ENCODE measurements around the gene PTTG1IP. TPM values are rescaled to one million over a fixed set of nuclear protein-coding genes. Genes with fewer than 3 reads are reported as not detected.

PTTG1IP gene
- total RNA-seq, 1 experiment from 2014 or later, result 239 TPM

DNA sequence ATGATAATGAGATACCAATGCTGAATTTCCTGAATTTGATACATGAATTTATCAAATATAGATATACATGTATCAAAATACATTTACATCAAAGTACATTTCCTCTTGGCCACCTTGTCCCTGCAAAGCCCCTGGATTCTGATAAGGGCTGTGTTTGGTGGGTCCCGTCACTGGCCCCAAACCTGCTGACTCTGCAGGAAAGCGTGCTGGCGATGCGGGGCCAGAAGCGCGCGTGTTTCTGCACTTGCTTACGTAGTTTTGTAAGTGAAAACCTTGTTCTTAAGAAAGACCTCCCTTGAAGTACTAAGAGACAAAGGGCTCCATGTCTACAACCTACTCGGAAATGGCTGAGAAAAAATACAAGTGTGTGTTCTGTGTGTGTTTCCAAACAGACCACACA, 36.2 kb upstream of the PTTG1IP start:
- DNase-seq (ENCODE audit: low spot score), result no peak

DNA sequence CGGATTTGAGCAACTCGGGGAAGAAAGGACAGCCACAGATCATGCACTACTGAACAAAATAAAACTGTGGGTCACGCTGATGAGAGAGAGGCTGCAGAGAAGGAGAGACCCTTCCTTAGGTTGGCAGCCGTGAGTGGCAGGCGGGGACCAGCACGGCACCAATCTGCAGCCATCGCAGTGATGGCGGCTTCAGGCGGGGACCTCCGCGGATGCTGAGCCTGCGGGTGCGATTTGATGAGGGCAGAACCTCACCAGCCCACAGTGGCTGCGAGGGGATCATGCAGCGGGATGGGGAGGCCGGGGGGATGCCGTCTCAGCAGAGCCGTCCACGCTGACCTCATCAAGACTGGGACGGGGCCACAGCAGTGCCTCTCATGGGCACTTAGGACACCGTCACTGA, 35.4 kb upstream of the PTTG1IP start:
- no peak for DNase-seq (ENCODE audit: low spot score)

DNA sequence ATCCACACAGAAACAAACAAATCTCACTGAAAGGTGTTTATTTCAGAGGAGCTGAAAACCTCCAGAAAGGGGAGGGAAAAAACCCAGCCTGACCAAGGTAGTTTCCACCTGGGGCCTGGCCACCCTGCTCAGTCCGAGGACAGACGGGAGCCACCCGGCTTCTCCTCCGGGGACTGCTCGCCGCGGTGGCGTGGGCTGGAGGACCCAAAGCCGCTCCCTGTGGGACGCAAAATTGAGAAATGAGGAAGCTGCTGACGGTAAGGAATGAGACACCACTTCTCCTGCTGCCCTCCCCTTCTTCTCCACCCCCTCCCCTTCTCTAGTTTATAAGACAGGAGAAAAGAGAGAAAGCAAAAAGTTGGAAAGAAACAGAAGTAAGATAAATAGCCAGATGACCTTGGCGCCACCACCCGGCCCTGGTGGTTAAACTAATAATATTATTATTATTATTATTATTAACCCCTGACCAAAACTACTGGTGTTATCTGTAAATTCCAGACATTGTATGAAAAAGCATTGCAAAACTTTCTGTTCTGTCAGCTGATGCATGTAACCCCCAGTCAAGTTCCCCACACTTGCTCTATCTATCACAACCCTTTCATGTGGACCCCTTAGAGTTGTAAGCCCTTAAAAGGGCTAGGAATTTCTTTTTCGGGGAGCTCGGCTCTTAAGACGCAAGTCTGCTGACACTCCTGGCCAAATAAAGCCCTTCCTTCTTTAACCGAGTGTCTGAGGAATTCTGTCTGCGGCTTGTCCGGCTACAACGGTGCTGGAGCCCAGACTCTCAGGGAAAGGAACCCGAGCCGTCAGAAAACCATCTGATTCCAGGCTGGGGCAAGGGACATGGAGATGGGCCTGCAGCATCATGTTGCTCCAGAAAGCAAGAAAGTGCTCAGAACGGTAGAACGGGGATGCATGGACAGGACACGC, 34.7 kb upstream of the PTTG1IP start:
- no peak for DNase-seq (ENCODE audit: low spot score)

DNA sequence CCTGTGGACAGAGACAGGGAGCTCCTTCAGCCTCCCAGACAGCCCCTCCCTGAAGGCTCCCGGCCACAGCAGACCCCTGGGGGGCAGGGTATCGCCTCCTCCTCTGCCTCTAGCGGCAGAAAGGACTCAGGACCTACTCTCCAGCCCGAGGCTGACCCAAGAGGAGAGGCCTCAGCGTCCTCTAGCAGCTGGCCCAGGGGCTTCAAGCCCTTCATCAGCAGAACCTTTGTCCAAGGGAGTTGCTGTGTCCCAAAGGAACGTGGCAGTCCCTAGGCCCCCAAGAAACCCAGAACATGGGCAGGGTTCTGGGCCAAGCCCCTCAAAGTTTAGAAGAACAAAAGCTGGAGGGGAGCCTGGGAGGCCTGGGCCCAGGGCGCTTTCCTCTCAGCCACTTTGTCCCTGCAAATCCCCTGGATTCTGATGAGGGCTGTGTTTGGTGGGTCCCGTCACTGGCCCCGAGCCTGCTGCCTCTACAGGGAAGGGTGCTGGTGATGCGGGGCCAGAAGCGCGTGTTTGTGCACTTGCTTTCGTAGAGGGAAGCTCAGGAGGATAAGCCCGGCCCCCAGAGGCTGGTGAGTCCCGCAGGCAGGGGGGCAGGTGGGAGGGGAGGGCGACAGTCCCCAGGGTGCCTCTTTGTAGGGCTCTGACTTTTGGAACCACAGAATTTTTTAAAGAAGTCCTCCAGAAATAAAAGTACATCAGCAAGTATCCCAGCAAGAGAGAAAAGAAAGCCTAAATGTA, 33.9 kb upstream of the PTTG1IP start:
- DNase-seq (ENCODE audit: low spot score), result no peak

DNA sequence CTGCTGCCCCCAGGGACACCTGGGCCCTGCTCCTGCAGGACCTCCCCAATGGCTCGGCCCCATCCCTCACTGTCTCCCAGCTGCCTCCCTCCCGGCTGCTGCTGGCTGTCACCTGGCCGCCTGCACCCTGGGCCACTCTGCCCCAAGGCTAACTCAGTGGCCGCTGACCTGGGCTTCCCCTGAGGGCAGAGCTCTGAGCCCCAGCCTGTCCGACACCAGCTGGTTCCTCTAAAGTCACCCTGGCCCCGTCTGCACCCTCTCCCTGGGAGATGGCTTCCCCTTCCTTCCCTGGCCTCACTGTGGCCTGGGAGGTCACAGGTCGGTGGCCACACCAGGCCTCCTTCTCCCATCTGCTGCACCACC, 32.2 kb upstream of the PTTG1IP start:
- DNase-seq (ENCODE audit: low spot score), result no peak

DNA sequence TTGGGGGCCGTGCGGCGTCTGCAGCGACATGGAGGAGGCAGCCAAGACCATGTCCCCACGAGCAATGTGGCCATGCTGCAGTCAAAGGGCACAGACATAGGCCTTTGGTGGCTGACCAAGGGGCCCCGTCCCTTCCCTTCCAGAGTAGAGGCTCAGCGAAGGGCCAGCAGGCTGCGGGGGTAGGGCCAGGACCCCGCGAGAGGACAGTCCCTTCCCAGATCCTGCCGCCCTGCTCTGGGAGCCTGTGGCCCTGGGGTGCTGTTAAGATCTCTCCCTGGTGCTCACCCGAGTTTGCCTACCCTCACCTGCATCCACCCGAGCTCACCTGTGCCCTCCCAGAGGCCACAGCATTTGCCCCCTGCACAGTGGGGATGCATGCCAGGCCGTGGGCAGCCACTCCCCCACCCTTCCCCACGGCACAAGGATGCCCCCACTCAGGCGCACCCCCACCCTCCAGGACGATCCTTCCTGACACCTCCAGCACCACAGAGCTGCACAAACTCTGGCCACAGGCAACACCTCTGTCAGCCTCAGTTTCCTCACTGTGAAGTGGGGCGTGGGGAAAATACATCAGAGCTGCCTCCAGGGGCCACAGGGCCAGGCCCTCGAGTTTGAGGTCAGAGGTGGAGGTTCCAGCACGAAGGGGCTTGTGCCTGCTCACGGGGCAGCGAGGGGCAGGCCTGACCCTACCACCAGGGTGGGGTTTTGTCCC, 31.7 kb upstream of the PTTG1IP start:
- no peak for DNase-seq (ENCODE audit: low spot score)

DNA sequence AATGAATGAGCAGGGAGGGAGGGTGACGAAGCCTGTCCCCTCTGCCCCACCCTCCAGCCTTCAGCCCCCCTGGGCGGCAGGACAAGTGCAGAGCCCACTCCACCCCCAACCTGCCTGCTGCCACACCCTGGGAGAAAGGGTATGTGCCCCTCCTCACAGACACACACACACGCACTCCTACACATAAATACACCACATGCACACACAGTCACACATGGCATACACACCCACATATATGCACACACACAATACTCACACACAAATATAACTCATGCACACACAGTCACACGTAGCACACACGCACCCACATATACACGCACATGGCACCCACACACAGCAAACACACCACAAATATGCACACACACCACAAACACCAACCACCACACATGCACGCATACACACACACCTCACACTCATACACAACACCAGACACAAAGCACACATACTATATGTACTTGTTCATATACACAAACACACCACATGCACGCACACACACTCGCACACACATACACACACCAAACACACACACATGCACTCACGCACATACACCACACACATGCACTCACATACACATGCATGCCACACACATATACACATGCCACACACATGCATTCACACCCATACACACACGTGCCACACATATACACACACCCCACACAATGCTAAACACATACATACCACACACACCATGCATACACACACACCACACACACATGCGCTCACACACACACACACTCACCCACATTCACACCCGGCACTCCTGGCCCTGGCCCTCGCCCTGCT, 30.8 kb upstream of the PTTG1IP start:
- DNase-seq (ENCODE audit: low spot score), result no peak

DNA sequence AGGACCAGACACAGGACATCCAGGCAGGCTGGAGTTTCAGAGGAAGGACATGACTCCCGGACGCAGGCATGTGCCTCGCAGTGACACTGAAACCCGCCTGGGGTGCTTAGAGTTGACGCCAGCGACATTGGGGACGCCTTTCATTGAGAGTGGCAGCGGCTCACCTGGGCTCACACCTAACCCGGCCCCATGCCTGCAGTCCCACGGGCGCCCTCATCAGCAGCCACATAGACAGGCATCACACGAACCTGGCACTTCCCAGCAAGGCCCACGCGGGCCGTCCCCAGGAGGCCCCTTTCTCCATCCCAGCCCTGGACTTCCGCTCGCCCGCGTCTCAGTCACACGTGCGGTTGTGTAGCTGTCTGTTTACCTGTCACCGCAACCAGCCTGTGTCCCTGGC, 30.2 kb upstream of the PTTG1IP start:
- DNase-seq (ENCODE audit: low spot score), result no peak

DNA sequence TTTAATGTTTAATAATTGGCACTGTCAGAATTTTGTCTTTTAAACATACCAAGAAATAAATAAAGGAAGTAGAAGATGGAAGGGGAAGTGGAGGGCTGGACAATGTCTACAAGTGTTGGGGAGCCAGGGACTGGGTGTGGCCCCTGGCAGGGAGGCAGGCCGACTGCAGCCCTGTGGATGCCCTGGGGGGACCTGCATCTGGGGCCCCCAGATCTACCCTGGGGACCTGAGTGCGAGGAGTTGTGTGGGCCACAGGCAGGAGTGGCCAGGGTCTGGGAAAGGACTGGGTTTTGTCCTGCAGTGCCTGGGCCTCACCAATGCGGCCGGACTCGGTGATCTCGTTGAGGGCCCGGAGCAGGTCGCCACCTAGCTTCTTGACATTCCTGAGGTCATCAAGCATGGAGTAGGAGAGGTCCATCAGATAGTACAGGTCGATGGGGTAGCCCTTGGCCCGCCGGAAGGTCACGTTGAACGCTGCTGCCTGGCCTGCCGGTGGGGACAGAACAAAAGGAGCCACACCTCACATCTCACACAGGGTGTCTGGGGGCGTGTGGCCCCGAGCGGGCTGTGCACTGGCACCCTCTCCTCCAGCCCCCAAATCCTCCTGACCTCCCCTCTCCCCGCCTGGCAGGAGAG, 29.7 kb upstream of the PTTG1IP start:
- no peak for DNase-seq (ENCODE audit: low spot score)

DNA sequence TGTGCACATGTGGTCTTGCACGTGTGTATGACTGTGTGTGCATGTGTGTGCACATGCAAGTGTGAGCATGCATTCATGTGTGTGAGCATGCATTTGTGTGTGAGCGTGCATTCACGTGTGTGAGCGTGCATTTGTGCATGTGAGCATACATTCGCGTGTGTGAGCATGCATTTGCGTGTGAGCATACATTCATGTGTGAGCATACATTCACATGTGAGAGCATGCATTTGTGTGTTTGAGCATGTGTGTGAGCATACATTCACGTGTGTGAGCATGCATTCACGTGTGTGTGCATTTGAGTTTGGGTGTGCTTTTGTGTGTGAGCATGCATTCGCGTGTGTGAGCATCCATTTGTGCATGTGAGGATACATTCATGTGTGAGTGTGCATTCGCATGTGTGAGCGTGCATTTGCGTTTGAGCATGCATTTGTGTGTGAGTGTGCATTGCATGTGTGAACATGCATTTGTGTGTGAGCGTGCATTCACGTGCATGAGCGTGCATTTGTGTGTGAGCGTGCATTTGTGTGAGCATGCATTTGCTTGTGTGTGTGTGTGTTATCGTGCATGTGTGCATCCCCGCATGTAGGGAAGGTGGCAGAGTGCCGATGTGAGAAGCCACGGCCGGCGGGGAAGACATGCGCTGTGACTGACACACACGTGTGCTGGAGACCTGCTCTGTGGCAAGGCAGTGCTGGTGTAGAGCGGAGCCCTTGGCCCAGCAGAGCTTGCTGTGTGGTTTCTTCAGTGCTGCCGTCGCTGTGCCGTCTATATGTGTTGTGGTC, 29.0 kb upstream of the PTTG1IP start:
- no peak for DNase-seq (ENCODE audit: low spot score)

DNA sequence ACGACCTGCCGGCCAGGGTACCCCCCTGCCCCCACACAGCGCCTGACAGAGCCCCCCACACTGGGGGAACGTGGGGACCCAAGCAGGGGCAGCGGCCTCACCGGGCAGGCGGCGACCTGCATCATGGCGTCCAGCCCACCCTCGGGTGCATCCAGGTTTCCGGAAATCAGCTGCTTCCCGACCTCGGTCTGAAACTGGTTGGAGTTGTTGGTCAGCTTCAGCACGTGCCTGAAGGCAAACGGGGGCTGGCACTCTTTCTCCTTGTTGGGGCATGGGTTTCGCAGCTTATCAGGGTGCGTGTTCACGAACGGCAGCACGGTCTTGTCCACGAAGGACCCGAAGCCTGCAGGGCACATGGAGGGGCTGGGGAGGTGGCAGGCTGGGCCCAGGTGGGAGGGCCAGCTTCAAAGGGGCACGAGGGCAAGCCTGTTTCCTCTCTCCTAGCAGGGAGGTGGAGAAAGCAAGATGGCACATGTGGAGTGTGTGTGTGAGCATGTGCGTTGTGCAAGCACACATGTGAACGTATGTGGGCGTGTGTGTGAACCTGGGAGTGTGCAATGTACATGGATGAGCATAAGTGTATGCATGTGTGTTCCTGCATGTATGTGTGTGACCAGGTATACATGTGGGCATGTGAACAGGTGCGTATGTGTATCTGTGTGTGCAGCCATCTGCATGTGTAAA, 28.0 kb upstream of the PTTG1IP start:
- no peak for DNase-seq (ENCODE audit: low spot score)

DNA sequence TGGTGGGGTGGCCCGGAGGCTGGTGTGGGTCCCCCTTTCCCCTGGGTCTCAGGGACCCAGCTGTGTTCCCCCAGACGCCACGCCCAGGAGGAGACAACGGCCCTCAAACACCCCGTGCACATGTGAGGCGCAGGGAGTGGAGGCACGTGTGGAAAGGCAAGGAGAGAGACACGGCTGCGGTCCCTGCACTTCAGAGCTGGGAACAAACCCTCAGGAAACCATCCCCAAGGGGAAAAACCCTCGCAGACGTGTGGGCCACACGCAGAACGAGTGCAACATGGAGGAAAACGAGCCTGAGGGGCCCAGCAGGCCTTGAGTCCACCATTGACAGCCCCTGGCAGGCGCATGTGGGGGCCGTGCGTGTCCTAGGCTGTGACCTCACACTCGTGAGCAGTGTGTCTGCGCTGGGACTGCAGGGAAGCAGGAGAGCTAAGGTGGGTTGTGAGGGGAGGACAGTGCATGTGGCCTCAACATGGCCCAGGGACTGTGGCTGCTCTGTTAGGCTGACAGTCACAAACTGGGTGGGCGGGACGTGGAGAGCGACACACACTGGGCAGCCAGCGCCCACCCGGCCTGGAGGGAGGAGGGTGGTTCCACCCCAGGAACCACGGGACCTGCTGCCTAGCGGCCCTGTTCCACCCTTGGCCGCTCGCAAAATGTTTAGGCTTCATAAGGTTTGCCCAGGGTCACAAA, 27.2 kb upstream of the PTTG1IP start:
- no peak for DNase-seq (ENCODE audit: low spot score)

DNA sequence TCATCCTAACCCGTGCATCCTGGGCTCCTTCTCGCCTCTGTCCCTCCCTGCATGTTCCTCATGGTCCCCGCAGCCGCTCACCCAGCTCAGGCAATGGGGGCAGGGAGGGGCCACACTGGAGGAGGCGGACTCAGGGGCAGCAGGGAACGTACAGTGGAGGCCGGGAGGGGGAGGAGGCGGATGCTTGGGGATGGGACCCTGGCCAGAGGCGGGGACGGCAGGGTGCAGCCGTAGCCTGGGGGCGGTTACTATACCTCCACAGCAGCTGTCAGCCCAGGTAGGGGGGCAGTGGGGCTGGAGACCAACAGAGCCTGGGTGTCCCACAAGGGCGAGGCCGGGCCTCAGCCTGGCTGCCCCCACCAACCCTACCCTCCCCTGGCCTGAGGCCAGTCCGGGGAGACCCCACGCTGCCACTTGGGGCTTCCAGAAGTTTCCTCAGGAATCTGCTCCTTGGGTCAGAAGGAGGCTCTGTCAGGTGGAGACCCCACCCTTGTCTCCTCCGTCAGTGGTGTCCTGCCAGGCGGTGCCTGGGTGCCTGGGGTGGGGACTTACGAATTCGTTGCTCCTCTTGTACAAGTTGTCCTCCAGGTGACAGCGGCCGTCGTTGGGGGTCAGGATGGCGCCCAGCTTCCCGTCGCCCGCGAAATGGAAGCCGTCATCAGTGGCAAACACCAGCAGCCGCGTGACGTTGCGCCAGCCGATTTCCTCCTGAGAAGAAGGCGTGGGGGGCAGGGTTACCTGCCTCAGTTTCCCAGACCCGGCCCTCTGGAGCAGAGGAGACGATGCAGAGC, 26.5 kb upstream of the PTTG1IP start:
- no peak for DNase-seq (ENCODE audit: low spot score)

DNA sequence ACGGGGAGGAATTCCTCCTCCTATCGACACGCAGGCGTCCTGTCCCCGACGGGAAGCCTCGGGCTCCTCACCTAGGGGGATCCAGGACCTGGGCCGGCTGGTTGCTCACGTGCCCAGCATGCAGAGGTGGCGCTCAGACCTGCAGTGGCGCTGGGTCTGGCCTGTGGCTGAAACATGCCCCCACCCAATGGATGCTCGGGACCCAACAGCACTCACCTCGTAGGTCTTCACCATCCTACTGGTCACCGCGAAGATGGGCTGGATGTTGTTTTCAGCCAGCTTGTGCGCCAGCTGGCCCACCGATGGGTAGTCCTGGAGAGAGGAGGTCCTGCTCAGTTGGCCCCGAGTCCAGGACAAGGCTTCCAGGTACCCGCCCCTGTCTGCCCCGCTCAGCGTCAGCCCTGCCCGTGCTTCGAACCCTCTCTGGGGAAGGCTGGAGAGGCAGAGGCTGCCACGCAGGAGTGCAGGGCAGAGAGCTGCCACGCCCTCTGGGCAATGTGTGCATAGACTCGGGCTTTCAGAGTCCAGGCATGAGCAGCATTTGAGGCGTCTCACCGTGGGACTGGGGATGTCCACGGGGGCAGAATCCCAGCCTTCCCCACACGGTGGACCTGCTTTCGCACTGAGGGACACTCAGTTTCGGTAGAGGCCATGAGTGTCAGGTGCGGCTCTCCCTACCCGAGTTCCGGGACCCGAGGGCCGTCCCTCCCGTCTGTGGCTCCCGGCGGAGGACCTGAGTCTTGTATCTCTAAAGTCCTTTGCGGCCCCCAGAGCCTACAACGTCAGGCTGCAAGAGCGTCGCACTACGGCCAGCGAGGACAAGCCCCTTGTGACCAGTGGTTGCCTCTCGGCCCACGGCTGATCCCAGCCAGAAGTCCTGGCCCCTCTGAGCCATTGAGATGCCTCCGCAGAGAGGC, 25.6 kb upstream of the PTTG1IP start:
- DNase-seq (ENCODE audit: low spot score), result no peak

DNA sequence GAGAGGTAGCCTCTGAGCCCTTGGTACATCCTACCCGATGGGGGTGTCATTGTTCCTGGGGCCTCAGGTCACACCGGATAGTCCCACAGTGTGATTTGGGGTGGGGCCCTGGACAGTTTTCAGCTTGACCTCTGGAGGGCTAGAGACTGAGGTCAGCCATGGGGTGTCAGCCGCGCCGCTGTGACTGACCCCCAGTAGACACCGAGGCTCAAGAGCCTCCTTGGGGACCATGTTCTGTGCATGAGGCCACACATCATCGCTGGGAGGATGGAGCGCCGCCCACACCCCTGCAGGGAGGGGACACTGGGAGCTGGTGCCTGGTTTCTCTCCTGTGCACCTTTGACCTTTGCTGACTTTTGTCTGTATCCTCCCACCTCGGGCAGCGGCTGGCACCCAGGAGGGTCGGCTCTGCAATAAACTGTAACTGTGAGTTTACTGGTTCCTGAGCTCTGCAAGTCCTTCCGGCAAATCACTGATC, 24.6 kb upstream of the PTTG1IP start:
- DNase-seq (ENCODE audit: low spot score), result no peak

DNA sequence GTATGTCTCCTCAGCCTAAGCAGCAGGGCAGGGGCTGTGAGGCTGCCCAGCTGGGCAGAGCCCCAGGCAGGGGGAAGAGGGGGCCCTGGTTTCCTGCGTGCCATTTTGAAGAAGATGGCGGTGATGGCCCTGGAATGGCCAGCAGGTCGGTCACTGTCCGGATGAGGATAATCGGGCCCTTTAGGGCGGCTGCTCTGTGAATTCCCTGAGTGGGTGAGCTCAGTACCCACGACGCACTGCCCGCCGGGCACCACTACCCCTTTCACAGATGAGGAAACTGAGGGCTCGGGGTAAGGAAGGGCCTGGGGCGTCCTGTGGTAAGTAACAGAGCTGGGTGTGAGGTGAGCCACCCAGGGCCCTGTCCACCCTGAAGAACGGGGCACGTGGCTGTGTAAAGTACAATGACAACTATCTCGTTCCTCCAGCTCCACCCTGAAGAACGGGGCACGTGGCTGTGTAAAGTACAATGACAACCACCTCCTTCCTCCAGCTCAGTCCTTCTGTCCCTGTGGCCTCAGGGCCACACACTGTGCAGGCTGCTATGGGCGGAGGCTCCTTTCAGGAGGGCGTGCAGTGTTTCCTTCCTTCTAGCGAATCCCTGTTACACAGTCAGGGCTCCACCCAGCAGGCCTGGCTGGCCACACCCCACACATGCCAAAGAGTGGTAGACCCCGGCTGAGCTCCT, 24.0 kb upstream of the PTTG1IP start:
- no peak for DNase-seq (ENCODE audit: low spot score)

All from H4 (cell line).